HG03103 (cell line): ENCODE measurements around the gene SFMBT1.
A peak's percentile ranks its signal among the peaks of the same experiment; 100 is the strongest.

ENCODE experiments used
- ATAC-seq: cut with Tn5 transposase; IDR thresholded peaks from one replicate; pipeline ENCODE4 v1.9.1; 2021; ENCODE audit warnings: low read depth; ENCODE audit not compliant: unreplicated experiment

SFMBT1 gene, protein sequence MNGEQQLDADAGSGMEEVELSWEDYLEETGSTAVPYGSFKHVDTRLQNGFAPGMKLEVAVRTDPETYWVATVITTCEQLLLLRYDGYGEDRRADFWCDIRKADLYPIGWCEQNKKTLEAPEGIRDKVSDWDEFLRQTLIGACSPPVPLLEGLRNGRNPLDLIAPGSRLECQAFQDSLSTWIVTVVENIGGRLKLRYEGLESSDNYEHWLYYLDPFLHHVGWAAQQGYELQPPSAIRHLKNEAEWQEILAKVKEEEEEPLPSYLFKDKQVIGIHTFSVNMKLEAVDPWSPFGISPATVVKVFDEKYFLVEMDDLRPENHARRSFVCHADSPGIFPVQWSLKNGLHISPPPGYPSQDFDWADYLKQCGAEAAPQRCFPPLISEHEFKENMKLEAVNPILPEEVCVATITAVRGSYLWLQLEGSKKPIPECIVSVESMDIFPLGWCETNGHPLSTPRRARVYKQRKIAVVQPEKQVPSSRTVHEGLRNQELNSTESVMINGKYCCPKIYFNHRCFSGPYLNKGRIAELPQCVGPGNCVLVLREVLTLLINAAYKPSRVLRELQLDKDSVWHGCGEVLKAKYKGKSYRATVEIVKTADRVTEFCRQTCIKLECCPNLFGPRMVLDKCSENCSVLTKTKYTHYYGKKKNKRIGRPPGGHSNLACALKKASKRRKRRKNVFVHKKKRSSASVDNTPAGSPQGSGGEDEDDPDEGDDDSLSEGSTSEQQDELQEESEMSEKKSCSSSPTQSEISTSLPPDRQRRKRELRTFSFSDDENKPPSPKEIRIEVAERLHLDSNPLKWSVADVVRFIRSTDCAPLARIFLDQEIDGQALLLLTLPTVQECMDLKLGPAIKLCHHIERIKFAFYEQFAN

DNA sequence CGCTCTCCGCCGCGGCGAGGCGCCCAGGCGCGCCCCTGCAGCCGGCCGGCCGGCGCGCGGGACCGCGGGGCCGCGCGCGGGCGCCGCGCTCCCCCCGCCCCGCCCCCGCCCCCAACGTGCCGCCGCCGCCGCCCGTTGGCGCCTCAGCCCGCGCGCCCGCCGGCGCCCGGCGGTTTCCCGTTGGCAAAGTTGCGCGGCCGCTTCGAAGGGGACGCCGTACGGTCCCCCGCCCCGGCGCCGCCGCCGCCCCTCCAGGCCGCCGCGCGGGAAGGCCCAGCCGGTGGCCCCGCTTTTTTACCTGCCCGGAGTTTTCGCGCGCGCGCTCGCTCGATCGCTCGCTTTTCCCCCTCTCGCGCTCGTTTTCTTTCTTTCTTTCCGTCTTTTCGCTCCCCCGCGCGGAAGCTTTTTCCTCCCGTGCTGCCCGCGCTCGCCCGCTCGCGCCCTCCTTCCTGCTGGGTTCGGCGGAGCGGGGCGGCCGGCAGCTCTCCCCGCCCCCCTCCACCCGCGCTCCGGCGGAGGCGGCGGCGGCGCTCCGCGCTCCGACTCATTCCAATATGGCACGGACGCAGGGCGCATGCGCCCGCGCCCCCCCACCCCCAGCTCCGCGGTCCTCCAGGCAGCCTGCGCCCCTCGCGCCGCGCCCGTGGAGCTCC lies at the start of gene SFMBT1:
SFMBT1 (minus strand) TSS at position 556 of the 653 bp plus-strand sequence. CDS start 76,945 bp downstream, outside the sequence.
- peak; percentile 41 for ATAC-seq

DNA sequence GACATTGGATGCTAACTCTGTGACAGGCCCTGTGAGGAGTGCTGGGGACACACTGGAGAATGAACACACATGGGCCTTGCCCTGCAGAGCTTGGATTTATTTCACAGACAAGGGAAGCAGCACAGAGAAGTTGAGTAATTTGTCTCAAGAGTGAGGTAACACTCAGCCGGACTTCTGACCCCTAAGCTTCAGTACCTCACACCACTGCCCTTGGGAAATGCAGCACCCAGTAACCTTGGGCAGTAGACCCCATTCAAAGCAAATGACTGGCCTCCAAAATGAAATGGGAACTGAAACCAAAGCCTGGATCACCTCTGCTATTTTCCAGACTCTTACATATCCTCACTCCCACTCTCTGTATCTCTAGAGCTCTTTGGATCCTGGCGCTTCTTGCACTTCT lies 47.1 kb upstream of the SFMBT1 start:
- ATAC-seq = no peak

DNA sequence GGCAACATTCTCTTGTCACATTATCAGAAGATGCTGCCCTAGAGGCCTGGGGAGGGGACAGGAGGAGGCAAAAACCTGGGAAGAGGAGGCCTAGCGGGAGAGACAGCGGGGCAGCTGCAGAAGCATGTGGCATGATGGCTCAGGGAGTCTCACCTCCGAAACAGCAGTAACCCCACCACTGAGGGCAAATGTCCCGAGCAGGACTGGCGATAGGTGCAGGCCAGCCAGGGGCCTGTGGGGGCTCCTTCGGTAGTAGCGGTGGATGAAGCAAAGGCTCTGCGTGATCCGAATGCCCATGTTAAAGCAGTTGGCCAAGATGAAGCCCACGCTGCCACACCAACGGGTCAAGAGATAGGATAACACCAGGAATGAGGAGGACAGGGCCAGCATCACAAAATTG lies 46.3 kb upstream of the SFMBT1 start:
- ATAC-seq = no peak

DNA sequence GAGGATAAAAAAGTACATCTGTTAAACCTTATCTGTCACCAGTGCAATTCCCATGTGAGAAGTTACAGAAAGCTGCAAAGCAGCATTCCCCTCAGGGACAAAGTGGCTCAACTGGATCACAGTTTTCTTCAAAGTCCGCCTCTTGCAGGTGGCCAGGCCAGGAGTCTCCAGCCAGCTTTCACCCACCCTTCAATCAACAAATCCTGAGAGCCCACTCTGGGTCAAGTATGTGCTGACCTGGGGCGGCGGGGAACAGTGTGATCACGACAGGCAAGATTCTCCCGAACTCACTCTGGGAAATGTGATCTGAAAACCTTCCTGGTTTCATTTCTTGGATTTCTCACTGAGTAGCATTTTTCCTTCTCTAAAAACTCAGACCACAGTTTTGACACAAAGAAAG lies 45.1 kb upstream of the SFMBT1 start:
- ATAC-seq = no peak

DNA sequence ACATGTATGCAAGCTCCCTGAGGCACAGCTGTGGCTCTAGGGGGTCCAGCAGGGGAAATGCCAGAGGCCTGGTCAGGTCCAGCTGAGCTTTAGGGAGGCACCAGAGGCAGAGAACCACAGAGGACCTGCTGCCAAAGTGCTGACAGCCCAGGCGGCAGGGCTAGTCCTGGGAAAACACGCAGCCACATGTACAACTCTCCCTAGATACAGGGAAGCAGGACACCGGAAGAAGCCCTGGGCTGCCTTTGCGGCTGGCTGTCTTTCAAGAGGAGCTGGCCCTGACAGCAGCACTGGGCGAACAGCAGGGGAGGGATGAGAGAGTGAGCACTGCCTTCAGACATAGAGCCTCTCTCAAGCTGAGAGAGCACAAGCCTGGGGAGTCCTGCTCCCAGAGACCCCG lies 43.6 kb upstream of the SFMBT1 start:
- ATAC-seq = no peak

DNA sequence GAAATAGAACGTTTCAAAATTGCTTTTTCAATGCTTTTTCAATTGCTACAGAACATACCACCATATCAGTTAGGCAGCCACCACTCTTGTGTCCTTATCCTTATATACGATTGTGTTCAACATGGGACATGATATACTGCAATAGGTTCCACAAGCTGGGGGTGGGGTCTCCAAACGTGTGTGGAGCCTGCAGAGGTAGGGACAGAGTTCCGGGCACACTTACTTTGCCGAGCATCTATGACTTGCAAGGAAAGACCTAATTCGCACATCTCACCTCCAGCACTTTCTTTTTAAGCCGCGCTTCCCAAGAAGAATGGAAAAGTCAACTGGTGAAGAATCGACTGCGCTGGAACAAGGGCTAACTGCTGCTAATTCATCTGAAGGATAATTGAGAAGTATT lies 39.6 kb upstream of the SFMBT1 start:
- no peak for ATAC-seq

DNA sequence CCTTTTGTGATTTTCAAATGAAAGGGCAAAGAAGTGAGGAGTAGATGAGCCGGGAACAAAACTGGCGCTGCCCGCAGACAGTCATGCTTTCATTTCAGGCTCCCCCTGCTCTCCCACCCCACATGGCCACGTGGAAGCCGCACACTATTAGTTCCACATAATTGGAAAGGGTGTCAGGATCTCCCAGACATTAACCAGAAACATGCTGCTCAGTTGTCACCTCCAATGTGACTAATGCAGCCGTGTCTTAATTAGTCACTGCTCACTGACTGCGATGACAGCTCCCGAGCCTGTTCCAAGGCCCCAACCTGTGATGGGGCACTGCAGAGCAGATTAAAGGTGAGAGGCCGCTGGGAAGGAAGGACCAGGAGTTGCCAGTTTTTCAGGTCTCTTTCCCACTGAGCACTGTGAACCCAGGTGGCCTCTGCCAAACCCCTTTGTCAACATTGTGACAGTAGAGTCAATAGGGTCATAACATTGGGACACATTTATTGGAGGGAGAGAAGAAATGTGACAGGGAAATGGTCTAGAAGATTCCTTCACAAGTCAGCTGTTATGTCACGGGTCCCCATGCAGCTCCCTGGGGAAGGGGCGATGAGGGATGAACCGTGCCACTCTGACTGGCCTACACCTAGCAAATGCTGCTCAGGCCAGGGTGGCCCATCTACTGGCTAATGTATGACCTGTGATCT lies 38.6 kb upstream of the SFMBT1 start:
- ATAC-seq = no peak

DNA sequence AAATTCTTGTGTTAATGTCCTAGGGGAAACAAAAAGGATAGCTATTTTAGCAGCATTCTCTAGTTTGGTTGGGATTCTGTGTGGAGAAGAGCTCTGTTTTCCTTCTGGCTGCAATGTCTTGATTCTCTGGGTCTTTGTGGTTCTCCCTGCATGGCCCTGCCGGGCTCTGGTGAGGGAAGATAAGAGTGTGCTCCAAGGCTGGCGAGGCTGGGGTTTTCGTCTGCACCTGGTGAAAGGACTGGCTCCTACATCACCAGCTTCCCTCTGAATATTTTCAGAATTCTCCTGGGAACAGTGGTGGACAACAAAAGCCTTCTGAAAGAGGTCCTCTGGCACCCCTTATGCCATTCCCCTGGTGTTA lies 38.1 kb upstream of the SFMBT1 start:
- ATAC-seq = no peak

DNA sequence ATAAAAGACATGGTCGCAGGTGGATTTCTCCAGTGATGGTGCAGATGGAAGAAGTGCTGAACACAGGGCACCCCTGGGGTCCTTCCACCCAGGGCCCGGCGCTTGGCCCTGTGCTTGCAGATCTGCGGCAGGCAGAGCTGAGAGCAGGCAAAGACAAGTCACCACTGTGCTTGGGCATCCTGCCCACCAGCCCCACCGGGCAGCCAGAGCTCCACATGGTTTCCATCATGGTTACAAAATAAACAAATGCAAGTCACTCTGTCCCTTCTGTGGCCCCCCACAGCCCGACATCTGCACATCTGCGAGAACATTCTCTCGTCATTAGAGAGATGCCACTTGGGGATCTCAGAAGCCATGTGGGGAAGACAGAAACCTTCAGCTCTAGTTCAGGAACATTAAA lies 37.6 kb upstream of the SFMBT1 start:
- no peak for ATAC-seq

DNA sequence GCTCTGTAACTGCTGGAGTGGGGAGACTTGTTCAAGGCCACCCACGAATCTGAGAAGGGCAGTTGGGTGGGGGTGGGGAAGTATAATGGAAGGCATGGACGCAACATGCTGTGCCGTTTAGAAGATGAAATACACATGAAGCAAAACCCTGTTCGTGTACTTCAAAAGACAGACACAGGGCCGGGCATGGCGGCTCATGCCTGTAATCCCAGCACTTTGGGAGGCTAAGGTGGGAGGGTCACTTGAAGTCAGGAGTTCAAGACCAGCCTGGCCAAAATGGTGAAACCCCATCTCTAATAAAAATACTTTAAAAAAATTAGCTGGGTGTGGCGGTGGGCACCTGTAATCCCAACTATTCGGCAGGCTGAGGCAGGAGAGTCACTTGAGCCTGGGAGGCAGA lies 36.9 kb upstream of the SFMBT1 start:
- ATAC-seq = no peak

DNA sequence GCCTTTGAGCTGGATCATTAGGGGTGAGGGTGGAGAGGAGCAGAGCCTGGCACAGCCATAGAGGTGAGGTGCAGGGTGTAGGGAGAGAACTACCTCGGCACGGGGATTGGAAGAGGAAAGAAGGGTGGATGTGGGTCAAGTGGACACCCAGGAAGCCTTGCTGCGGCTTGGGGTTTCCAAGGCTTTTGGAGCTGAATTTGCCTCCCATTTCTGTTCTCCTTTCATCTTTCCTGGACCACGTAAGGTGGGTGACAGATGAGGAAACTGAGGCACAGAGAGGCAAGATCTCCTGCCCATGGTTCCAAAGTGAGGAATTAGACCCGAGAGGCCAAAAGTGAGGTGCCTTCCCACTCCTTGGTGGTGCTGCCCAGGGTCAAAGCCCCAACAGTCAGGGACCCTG lies 35.4 kb upstream of the SFMBT1 start:
- no peak for ATAC-seq

DNA sequence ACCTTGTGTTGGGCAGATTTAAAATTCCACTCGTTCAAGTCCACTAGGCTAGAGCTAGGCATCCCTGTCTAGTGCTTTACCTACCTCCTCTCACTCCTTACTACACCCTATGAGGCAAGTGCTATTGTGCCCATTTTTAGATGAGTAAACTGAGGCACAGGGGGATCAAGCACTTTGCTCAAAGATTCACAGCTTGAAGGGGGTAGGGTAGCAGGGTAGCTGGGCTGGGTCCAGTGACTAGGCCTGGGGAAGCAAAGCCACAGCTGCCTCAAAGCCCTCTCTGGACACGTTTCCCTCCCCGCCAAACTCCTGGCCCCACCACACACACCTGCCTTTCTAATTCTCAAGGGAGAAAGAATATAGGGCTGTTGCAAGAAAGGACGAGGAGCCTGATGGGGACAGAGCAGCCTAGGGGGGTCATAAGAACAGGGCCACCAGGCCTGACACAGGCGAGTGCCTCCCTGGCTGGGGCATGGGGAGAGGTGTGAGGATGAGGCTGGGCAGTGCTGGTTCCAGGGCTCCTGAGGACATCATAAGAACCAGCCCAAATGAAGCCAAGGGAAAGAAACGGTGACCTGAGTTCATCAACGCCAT lies 34.8 kb upstream of the SFMBT1 start:
- ATAC-seq = no peak

DNA sequence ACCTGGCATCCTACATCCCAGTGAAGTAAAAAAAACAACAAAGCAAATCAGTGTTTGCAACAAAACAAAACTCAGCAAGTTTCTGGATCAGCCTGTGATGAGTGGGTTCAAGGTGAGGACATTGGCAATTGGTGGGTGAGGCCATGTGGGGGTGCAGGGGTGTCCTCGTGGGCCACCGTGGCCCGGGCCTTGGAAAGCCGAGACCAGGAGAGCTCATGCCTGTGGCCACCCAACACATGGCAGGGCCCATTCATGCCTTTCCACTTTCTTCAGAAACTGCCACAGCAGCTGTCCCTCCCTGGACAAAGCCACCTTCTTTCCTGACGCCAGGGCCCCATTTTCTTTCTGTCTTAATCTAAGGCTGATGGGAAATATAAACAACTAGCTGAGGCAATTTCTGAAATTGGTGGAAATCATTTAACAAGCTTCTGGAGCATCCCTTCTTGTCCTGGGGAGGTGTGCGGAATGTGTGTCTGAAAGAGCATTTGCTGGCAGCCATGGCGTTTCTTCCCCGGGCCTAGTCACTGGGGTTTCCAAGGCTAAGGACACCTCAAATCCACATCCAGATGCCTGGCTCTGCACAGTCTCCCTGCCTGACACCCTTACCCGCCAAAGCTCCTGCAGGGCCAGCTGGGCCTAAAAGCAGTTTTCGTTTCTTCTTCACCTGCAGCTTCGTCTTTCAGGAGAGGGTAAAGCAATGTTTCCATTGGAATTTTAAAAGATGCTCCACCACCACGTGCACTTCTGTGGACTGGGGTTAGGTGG lies 34.1 kb upstream of the SFMBT1 start:
- no peak for ATAC-seq

DNA sequence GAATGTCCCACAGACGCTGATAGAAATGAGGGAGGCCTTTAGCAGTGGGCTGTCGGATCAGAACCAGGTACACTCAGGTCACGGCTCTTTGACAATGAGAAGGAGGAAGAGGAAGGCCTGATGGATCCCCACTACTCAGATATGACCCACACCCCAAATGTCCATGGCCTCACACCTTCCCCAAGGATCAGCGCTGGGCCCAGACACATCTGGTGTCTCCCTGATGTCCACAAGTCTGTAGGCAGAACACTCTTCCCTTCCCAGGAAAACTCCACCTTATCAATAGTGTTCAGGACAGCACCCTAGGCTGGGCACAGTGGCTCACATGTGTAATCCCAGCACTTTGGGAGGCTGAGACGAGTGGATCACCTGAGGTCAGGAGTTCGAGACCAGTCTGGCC lies 33.3 kb upstream of the SFMBT1 start:
- no peak for ATAC-seq

DNA sequence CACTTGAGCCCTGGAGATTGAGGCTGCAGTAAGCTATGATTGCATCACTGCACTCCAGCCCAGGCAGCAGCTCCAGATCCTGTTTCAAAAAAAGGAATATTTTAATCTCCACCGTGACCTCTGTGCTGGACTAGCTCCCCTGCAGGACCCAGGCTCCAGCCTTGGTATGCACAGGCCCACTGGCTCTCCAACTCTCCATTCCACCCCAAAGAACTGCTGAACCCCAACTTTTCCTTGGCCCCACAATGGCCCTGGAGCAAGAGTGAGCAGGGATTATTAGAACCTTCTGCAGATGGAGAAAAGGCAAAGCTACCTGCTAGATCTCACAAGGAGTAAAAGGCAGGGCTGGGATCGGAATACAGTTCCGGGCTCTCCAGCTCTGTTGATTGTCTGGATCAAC lies 32.8 kb upstream of the SFMBT1 start:
- no peak for ATAC-seq

DNA sequence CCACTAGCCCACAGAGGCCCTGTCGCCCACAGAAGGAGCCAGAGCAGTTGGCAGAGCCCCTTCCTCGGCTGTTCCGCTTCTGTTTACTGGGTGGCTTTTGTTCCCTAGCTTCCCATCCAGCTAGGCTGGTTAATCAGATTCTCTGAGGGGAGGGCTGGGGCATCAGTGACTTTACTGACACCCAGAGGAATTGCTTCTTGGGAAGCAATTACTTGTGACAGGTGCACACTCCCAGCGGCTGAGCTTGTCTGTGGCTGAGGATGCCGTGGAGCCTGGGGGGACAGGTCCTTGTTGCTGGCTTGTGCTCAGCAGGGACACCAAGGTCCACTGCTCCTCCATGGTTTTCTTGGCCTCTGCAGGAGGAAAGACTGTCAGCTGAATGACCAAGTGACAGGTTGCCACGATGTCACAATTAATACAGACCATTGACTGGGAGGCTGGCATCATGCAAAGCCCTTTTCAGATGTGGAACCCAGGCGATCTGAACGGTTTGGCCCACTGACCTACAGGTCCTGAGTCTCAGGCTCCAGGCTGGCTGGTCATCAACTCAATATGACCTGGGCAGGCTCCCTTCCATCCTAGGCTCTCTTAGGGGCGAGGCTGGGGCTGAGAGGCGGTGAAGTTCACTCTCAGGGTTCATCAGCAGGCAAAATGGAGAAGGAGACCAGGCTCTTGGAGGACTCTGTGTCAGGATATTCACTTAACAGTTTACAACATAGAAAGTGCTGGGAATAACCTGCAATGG lies 31.8 kb upstream of the SFMBT1 start:
- no peak for ATAC-seq

DNA sequence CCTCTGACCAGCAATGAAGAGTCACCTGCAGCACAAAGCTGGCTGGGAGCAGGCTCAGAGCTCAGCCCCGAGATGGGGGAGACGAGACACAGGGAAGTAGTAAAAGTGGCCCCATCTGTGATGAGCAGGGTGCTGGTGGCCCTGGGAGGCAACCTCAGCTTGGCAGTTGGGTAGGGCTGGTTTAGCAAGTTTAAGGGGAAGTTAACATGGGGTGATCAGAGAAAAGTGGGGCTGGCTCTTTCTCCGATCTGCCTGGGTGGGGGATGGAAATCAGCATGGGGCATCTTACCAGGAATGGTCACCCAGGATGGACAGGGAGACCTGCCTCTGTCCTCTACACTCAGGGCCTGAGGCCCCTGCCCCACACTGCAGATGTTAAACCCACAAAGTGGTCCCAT lies 29.9 kb upstream of the SFMBT1 start:
- no peak for ATAC-seq

DNA sequence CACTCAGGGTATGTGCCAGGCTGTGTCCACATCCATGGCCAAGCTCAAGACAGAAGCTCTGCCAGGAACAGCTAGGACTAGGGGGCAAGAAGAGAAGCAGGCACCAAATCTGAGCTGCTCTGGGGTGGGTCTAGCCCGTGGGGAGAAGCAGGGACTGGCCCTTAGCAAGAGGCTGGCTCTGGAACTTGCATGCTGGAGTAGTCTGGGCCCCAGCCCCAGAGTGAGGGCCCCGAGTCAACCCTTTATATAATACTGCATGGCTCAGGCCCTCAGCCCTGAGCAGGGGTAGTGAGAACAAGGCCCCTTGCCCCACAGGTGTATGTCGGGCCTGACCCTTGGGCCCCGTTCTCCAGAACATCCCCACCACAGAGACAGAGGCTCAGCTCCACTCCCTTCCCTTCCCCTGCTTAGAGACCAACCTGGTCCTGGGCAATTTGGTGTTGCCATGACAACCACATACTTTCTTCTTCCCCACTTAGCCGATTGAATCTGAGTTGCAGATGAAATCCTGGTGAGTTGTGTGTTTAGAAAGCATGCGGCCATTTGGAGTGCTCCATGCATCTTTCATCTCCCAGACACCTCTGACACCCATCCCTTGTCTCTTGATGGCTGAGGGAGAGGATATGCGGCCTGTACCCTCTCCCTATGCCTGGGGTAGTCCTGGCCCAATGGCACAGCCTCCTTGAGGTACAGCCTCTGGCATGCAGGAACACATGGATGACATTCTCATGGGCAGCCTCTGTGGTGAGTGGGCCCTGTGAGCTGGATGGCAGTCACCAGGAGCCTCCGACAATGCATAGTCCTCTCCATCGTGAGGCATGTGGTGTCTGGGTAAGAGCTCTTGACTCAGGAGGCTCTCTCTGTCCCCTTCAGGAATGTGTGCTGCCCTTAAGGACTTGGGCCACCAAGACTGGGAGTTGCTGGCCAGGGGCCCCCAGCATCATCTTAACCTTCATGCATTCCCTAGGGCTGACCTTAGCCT lies 29.2 kb upstream of the SFMBT1 start:
- no peak for ATAC-seq
